Muscle of arm (tissue), 12 donors: ENCODE results near the gene CFAP77. TPM values are rescaled to one million over a fixed set of nuclear protein-coding genes. Genes with fewer than 3 reads are reported as not detected.

Source experiments
- DNase-seq: peaks from one replicate; pipeline ENCODE4 v3.0.0-alpha.2; 2013
- polyA plus RNA-seq, 12 donors: library from polyadenylated mRNA; unstranded; fragments of 120-200 nt; gene quantifications; one replicate each; pipeline ENCODE4 v1.2.1, GENCODE V29; 2013; ENCODE audit not compliant: insufficient read length in 12 of 12

CFAP77 gene
- polyA plus RNA-seq, 12 donors, result 0.09 to 0.32 (median 0.18) TPM; not detected in 9

DNA sequence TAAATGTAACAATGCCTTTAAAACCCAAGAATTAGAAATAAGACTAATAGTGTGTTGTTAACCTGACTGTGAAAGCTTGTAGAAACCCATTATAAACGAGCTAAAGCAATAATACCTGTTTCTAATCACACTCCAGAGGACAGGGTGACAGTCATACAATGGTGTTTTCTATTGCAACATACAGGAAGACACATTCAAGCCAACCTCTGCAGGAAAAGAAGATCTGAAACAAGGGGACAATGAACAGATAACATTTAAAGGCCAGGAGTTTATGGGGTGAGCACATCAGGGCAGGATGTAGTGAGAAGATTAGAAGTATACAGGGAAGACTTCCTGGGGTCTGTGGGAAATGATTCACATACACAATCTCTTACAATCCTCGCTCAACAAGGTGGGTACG lies 186.2 kb downstream of the CFAP77 start:
- no peak for DNase-seq

DNA sequence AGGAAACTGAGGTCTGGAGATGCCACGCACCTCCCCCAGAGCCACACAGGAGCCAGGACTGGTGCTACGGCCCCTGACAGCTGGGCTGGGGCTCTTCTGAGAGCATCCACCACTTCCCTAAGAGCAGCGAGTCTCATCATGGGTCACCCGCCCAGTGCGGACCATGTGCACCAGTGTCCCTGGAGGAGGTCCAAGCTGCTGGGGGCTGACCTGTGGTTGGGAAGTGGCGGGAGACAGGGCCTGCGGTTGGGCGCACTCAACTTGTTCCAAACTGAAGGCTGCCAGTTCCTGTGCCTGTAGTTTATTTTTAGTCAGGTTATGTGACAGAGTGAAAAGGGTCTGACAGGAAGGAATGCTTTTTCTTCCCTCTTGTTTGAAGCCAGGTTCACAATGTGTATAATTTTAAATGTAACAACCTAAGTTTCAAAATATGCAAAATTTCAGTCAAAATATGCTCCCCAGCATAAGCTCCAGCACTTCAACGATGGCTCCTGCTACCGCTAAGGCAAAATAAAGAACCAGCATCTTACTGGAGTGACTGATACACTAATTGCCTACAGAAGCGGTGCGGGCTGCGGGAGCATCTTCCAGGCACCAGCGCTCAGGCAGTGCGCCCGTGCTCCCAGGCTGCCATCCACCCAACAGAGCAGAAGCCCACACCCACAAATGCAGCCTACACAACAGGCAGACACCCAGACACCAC lies 187.2 kb downstream of the CFAP77 start:
- DNase-seq, result no peak

DNA sequence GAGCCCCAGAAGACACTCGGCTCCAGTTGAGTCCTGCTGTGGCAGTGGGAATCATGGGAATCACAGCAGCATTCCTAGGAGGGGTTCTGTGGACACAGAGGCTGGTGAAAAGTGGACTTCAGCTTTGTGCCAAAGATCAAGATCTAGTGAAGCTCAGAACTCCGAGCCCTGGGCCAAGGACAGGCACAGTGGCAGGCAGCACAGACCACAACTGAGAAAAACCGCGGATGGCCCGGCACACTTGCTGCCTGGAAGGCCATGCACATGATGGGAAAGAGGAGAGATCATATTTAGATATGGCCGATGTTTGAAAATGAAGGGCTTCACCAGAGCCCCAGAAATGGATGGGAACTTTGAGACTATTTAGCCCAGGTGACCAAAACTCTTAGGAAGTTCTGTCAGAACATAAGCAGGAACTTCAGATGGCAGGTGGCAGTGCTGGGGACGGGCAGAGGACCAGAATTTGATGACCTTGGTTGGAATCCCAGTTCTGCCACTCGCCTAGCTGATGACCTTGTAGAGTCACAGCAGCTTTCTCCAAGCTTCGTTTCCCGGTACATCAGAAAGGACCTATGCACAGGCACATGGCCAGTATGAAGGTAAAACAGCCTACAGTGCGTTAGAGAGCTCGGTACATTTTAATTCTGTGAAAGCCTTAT lies 190.4 kb downstream of the CFAP77 start:
- no peak for DNase-seq

DNA sequence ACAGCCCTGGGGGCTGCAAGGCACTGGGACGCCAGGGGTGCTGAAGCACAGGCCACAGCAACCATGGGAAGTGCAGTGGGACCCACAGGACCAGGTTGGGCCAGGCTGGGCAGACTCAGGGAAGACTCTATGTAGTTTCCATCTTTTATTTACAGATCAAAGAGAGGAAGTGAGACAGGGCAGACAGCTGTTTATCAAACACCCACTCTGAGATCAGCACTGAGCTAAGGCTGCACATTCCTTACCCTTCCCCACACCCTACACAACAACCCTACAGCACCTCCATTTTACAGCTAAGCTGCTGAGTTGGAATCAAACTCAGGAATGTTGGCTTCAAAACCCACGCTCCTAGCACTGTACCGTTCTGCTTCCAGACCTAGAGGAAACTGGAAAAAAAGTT lies 192.2 kb downstream of the CFAP77 start:
- DNase-seq, result no peak

DNA sequence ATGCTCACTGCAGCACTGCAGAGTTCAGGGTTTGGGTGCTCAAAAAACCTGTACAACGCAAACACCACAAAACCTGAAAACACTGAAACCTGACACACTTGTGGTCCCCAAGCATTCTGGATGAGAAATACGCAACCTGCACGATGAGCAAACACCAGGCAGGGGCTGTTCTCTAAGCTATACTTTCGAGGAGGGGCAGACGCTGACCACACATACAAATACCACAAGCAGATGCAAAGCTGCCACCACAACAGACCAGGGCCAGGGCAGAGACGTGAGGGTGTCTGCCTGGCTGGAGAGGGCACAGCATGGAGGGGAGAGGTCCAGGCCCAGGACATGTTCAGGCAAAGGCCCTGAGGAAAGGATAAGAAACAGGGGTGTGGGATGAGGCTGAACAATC lies 195.4 kb downstream of the CFAP77 start:
- no peak for DNase-seq

DNA sequence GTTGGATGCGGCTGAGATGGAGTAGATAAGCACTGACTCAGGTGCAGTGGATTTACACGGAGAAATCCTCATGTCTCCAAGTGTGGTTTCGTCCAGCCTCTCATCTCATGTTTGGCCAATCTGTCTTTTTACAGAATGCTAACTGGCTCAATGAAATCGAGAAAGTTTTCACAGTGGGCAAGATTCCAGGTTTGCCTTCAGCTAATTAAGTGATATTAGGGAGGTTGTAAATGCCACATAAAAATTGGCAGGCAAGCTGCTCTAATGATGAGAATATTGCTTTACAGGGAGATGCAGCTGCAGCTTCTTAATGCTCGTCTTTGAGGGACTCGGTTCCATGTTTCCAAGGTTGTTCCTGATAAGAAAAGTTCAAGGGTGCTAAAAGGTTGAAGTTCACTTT lies 196.1 kb downstream of the CFAP77 start:
- no peak for DNase-seq

DNA sequence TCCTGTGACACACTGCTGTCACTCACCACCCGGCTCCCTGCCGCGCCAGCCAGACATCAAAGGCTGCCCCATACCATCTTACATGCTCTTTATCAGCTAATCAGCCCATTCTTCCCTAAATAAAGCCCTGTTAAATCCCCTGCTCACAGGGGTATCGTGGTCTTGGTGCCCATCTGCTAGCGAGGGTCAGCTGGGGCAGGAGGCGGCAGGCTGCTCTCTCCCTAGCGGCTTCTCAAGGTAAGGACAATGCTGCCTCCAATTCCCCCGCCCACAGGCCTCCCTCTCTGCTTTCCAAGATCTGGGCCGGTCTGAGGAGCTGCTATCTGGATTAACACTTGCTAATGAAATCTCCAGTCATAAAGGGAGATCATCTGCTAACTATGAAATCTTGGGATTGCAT lies 199.2 kb downstream of the CFAP77 start:
- no peak for DNase-seq

DNA sequence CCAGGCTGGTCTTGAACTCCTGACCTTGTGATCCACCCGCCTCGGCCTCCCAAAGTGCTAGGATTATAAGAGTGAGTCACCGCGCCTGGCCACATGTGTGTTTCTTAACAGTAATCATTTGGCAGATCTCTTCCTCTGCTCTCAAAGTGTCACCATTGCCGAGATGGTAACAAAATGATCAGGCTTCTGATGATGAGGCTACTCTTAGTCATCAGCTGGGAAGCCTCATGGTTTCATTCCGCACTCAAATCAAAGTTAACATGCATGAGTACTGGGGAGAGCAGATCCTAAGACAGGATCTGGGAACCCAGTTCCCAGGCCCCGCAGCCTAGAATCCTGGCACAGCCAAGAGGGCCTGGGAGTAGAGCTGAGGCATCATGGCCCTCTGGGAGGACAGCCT lies 199.8 kb downstream of the CFAP77 start:
- DNase-seq, result no peak

DNA sequence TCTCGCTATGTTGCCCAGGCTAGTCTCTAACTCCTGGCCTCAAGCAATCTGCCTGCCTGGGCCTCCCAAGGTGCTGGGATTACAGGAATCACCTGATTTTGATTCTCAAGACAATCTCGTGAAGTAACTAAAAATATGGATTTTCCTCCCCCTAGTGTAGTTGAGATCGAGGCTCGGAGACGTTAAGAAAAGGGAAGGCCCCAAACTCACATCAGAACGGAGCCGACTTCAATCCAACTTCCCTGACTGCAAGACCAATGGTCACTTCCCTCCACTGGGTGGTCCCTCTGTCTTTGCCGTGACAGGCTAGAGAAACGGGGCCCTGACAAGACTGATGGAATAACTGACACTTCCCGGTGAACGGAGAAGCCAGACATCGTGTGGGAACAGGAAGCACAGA lies 200.7 kb downstream of the CFAP77 start:
- no peak for DNase-seq

DNA sequence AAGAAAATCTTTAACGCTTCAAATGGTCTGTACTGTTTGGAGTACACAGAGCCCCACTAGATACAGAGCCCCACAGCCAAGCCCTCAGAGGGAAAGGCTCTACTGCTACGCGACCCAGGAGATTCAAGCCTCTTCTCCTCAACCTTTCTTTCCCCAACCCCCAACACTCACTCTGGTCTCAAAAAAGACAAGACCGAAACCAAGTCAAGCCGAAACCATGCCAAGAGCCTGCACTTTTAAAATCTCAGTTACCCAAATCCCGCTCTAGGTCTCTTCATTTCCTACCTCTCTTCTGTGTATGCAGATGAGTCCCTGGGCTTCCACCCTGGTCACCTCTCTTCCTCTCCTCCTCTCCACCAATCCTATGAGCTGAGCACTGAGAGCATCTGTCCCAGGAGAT lies 204.3 kb downstream of the CFAP77 start:
- DNase-seq, result no peak

DNA sequence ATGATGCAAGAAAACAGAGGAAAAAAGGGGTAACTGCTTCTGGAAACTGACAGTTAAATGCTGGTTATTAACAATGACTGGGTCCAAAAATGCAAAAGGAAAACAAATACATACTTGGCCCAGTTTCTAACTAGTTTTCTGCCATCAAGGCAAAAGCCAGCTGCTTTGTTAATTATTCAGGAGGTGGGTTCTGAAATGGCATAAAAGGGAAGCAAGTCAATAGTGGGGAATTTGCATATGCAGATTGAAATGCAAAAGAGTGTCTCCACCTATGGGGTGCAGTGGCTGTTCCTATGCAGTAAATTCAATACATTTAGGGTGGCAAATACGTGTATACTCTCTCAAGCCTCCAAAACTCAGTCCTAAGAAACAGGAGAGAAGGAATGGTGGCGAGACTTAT lies 205.8 kb downstream of the CFAP77 start:
- no peak for DNase-seq

DNA sequence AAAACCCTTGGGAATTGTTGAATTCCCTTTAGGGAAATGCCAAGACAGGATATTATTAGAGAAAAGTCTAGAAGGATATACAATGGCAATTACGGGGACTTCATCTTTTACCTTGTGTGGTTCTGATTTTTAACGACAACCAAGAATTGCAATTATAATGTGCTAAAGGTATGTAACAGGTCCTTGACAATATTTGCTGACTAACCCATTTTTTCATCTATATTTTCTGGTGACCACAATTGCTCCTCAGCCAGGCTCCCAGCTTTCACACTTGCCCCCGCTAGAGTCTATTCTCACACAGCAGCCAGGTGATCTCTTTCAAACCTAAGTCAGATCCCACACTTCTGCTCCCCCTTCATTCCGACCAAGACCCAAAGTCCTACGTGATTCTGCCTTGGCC lies 206.7 kb downstream of the CFAP77 start:
- DNase-seq, result no peak

DNA sequence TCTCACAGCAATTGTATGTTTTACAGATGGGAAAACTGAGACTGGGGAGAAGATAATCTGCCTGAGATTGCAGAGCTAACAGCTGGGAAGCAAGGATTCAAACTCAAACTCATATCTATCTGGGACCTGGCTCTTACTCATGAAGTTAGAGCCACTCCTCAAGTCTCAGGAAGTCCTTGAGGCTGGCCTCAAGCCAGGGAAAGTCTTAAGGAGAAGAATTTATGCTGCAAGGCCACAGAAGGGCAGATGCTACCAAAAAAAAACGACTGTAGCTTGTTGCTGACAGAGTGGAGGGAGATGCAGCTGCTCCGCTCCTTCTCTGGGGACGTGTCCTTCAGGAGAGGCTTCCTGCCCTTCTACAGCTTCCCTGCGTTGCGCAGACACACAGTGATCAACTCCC lies 212.1 kb downstream of the CFAP77 start:
- no peak for DNase-seq

Other genes starting within 250 kb of the CFAP77 start
- gene NTNG2, start 248.2 kb upstream of the CFAP77 start, polyA plus RNA-seq, result 1 to 10 TPM in 1 of 12 donors, under 1 TPM in 9, not detected in 2; 0.11 to 3.3 (median 0.47) TPM
- gene SETX, start 55.2 kb upstream of the CFAP77 start, polyA plus RNA-seq, result 10 to 100 TPM in 11 of 12 donors, not detected in 1; 23.1 to 44.5 (median 31.9) TPM
- 10 to 100 TPM in 8 of 12 donors, 1 to 10 TPM in 3, not detected in 1; 5.7 to 14.0 (median 10.7) TPM for gene TTF1, start 3.4 kb upstream of the CFAP77 start, polyA plus RNA-seq
- not detected for gene BARHL1, start 172.4 kb downstream of the CFAP77 start, polyA plus RNA-seq